ENCODE results near the gene LIN7B. TPM values are rescaled to one million over a fixed set of nuclear protein-coding genes. Genes with fewer than 3 reads are reported as not detected.
A peak's percentile ranks its signal among the peaks of the same experiment; 100 is the strongest.
"Not testable (repeated sequence)": the region's sequence is repeated elsewhere in the genome, so short reads cannot be mapped to it uniquely, and the experiment has no call there.

The LIN7B gene
- polyA plus RNA-seq, 1 of the 3 experiments (the other 2 are of a cell fraction), result 20.8 TPM

- TF ChIP-seq POLR2AphosphoS5 (IDR thresholded peaks at IDR 0.05; ENCODE audit: low read depth, low read length), result no peak
- TF ChIP-seq EZH2phosphoT487 (IDR thresholded peaks at IDR 0.05; ENCODE audit: borderline replicate concordance, low read depth), result no peak
- no peak for TF ChIP-seq MAX (IDR thresholded peaks at IDR 0.05; ENCODE audit: low read depth)
Observed at GRCh38 chr19:49125025-49125731, 11.0 kb downstream of the LIN7B start (continued).

GRCh38 chr19:49126575-49126974 is 12.4 kb downstream of the LIN7B start:
- DNase-seq, result no peak
- Histone ChIP-seq H3K36me3 (replicated peaks in 1 of 2; ENCODE audit: control insufficient read depth in 1 of 2, insufficient read depth in 2 of 2, low read length in 1 of 2) (no peaks in the 10 kb centered on the region), H3K27me3 (ENCODE audit: insufficient read depth) (no peaks in the 10 kb centered on the region), H2AFZ (ENCODE audit: low read depth) (no peak overlapping the region), H3K4me1 (ENCODE audit: control insufficient read depth in 1 of 2, insufficient read depth in 2 of 2, low read depth in 1 of 2, low read length in 1 of 2) (peaks cover 10 to 11% of the 10 kb centered on the region in 2 experiments; a peak in 2 of 4 replicates), H4K20me1 (ENCODE audit: insufficient read depth) (no peaks in the 10 kb centered on the region), H3K9me3 (no peaks in the 10 kb centered on the region), H3K9ac (no peak overlapping the region), H3K4me3 (ENCODE audit: low read depth in 2 of 2, low read length in 1 of 2) (no peak overlapping the region), H3K27ac (ENCODE audit: low read depth in 2 of 2, low read length in 1 of 2) (no peak overlapping the region), H3K4me2 (no peak overlapping the region), H3F3A (replicated peaks; ENCODE audit: insufficient read depth) (no peaks in the 10 kb centered on the region), H3K9me2 (no peaks in the 10 kb centered on the region), H3K79me2 (ENCODE audit: insufficient read depth) (no peaks in the 10 kb centered on the region)
- 81% methylated on average over 4 of the region's 4 CpGs for WGBS (ENCODE audit: low lambda C conversion rate)
- ChIA-PET POLR2A (interaction anchor here (2.0 kb wide), 1 partner anchor 23 kb away, joined by 5 read pairs; no protein-coding TSS in a partner anchor), CTCF (interaction anchor here (0.8 to 2.9 kb wide), 2 partner anchors 20 to 28 kb away, joined by 3 to 11 read pairs; no protein-coding TSS in a partner anchor)
- TF ChIP-seq NFIC (IDR thresholded peaks at IDR 0.05; ENCODE audit: borderline replicate concordance) (no peak), YY1 (IDR thresholded peaks at IDR 0.05; ENCODE audit: low read depth) (no peak), ZBTB33 (IDR thresholded peaks at IDR 0.05; ENCODE audit: borderline replicate concordance, low read depth) (no peak), MAX (IDR thresholded peaks at IDR 0.05; ENCODE audit: low read depth) (no peak), EP300 (IDR thresholded peaks at IDR 0.05; ENCODE audit: borderline replicate concordance in 1 of 2, low read depth in 1 of 2, low read length in 1 of 2) (no peak), FOXM1 (IDR thresholded peaks at IDR 0.05; ENCODE audit: low read depth) (no peak), MEF2A (IDR thresholded peaks at IDR 0.05; ENCODE audit: borderline replicate concordance, low read depth) (no peak), FOXJ3 (CRISPR knock-in tag; IDR thresholded peaks at IDR 0.05) (no peak), NRF1 (IDR thresholded peaks at IDR 0.05; ENCODE audit: low read depth, low read length) (no peak), GABPA (IDR thresholded peaks at IDR 0.05; ENCODE audit: low read depth) (no peak), RFX5 (IDR thresholded peaks at IDR 0.05; ENCODE audit: low read length) (no peak), SIN3A (IDR thresholded peaks at IDR 0.05; ENCODE audit: borderline replicate concordance, low read depth, low read length) (no peak), USF1 (IDR thresholded peaks at IDR 0.05; ENCODE audit: borderline replicate concordance, low read depth) (no peak), MXI1 (IDR thresholded peaks at IDR 0.05; ENCODE audit: low read depth, low read length) (no peak), PBX3 (IDR thresholded peaks at IDR 0.05) (no peak), ELF1 (IDR thresholded peaks at IDR 0.05) (no peak), FOSL2 (IDR thresholded peaks at IDR 0.05; ENCODE audit: borderline replicate concordance, low read depth) (no peak), JUND (IDR thresholded peaks at IDR 0.05) (no peak)

- 0 out of 2 replicates have a peak overlapping the region, but pooled peaks have one; percentile 60 for H3K4me2 ChIP-seq
- POLR2A ChIA-PET, result interaction anchor here (0.9 to 2.0 kb wide), 4 partner anchors 13 to 32 kb away, joined by 3 to 10 read pairs (median 4); partner anchors contain the start of gene LIN7B
- not testable (repeated sequence) for H3K27ac ChIP-seq (ENCODE audit: low read depth in 2 of 2, low read length in 1 of 2); DNase-seq; H3K79me2 ChIP-seq (ENCODE audit: insufficient read depth); H3K27me3 ChIP-seq (ENCODE audit: insufficient read depth); H3K36me3 ChIP-seq (replicated peaks in 1 of 2; ENCODE audit: control insufficient read depth in 1 of 2, insufficient read depth in 2 of 2, low read length in 1 of 2); H3K9me2 ChIP-seq; H4K20me1 ChIP-seq (ENCODE audit: insufficient read depth); H3K4me3 ChIP-seq (ENCODE audit: low read depth in 2 of 2, low read length in 1 of 2); H3K9ac ChIP-seq; H3K9me3 ChIP-seq; H3F3A ChIP-seq (replicated peaks; ENCODE audit: insufficient read depth)
- H2AFZ ChIP-seq (ENCODE audit: low read depth), result peak overlapping the region; percentile 82; the same call in 1 of the 2 replicates
- CTCF ChIA-PET, result interaction anchor here (0.8 to 2.9 kb wide), 7 partner anchors 9 to 30 kb away, joined by 3 to 11 read pairs (median 4); partner anchors contain the start of gene HRC
- WGBS (ENCODE audit: low lambda C conversion rate), result 95% methylated on average over 12 of the region's 12 CpGs
- peaks cover 10 to 11% of the 10 kb centered on the region in 2 experiments; a peak in 2 of 4 replicates for H3K4me1 ChIP-seq (ENCODE audit: control insufficient read depth in 1 of 2, insufficient read depth in 2 of 2, low read depth in 1 of 2, low read length in 1 of 2)
Observed at GRCh38 chr19:49127225-49127624, 13.1 kb downstream of the LIN7B start.
